BJ (cell line): ENCODE data around the gene SPRED2. TPM values are rescaled to one million over a fixed set of nuclear protein-coding genes. Genes with fewer than 3 reads are reported as not detected.

ENCODE experiments used
- CTCF ChIA-PET: fragments of 350-600 bp; formaldehyde crosslinking; extraction: SDS; loops from one replicate; lab custom pipeline; 2021; ENCODE audit warnings: antibody characterized with exemption, inconsistent platforms; lab: Yijun Ruan, JAX
- POLR2A ChIA-PET: fragments of 300-600 bp; sonication (Branson Sonifier 250); formaldehyde crosslinking; extraction: SDS; loops from one replicate; lab custom pipeline; 2021; ENCODE audit warnings: antibody characterized with exemption; lab: Charles Lee
- DNase-seq: peaks from one replicate; pipeline ENCODE4 v3.0.0-alpha.2; 2011; ENCODE audit warnings: low read depth
- H3K27me3 ChIP-seq: 2 replicates; pipeline ENCODE4 v1.6.0; 2011; ENCODE audit warnings: low read length; ENCODE audit not compliant: control insufficient read depth, insufficient read depth
- H3K36me3 ChIP-seq: 2 replicates; pipeline ENCODE4 v1.5.1; 2011; ENCODE audit warnings: low read length; ENCODE audit not compliant: control insufficient read depth, insufficient read depth
- H3K4me3 ChIP-seq: 2 replicates; pipeline ENCODE4 v1.5.1; 2011; ENCODE audit warnings: low read depth, mild to moderate bottlenecking, control low read depth, low read length
- polyA plus RNA-seq: library from polyadenylated mRNA; depleted of rRNA; stranded (reverse); fragments of >200 nt; gene quantifications from 2 replicates; pipeline ENCODE4 v1.2.3, GENCODE V29; 2011
- TF ChIP-seq, protein P1 (sequence below): IDR thresholded peaks from 2 replicates; pipeline ENCODE4 v1.5.1; 2011; ENCODE audit warnings: low read depth, mild to moderate bottlenecking, control low read depth, inconsistent platforms, low read length, moderate library complexity; ENCODE audit not compliant: insufficient read depth

SPRED2 gene
- polyA plus RNA-seq, 1 experiment = 13.1 TPM

- TF ChIP-seq, protein P1, sequence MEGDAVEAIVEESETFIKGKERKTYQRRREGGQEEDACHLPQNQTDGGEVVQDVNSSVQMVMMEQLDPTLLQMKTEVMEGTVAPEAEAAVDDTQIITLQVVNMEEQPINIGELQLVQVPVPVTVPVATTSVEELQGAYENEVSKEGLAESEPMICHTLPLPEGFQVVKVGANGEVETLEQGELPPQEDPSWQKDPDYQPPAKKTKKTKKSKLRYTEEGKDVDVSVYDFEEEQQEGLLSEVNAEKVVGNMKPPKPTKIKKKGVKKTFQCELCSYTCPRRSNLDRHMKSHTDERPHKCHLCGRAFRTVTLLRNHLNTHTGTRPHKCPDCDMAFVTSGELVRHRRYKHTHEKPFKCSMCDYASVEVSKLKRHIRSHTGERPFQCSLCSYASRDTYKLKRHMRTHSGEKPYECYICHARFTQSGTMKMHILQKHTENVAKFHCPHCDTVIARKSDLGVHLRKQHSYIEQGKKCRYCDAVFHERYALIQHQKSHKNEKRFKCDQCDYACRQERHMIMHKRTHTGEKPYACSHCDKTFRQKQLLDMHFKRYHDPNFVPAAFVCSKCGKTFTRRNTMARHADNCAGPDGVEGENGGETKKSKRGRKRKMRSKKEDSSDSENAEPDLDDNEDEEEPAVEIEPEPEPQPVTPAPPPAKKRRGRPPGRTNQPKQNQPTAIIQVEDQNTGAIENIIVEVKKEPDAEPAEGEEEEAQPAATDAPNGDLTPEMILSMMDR = no peak
- H3K4me3 ChIP-seq = no peak overlapping the region
- CTCF ChIA-PET = no interaction called here
- no peak for DNase-seq
- H3K36me3 ChIP-seq = no peaks in the 10 kb centered on the region
- POLR2A ChIA-PET = no interaction called here
- no peaks in the 10 kb centered on the region for H3K27me3 ChIP-seq
These were observed 86.8 kb downstream of the SPRED2 start for GRCh38 chr2:65345631-65346030.

- ChIA-PET CTCF (no interaction called here), POLR2A (no interaction called here)
- DNase-seq = no peak
- TF ChIP-seq, protein P1 = no peak
- H3K36me3 ChIP-seq = no peaks in the 10 kb centered on the region
- no peaks in the 10 kb centered on the region for H3K27me3 ChIP-seq
- no peak overlapping the region for H3K4me3 ChIP-seq
These were observed 87.7 kb downstream of the SPRED2 start for GRCh38 chr2:65344689-65345088.

GRCh38 chr2:65344182-65344581, 88.2 kb downstream of the SPRED2 start:
- no peaks in the 10 kb centered on the region for H3K27me3 ChIP-seq
- H3K36me3 ChIP-seq = no peaks in the 10 kb centered on the region
- DNase-seq = no peak
- ChIA-PET CTCF (interaction anchor here (1.2 kb wide), 1 partner anchor 9 kb away, joined by 3 read pairs; no protein-coding TSS in a partner anchor), POLR2A (no interaction called here)
- TF ChIP-seq, protein P1 = no peak
- no peak overlapping the region for H3K4me3 ChIP-seq

- TF ChIP-seq, protein P1 = no peak
- no peak overlapping the region for H3K4me3 ChIP-seq
- H3K36me3 ChIP-seq = no peaks in the 10 kb centered on the region
- DNase-seq = no peak
- POLR2A ChIA-PET = no interaction called here
- CTCF ChIA-PET = interaction anchor here (1.2 kb wide), 1 partner anchor 10 kb away, joined by 3 read pairs; no protein-coding TSS in a partner anchor
- no peaks in the 10 kb centered on the region for H3K27me3 ChIP-seq
These were observed 89.0 kb downstream of the SPRED2 start for GRCh38 chr2:65343386-65343785.

GRCh38 chr2:65340898-65341681, 91.3 kb downstream of the SPRED2 start:
- ChIA-PET CTCF (interaction anchor here (0.6 to 2.5 kb wide), 5 partner anchors 12 to 76 kb away, joined by 3 to 7 read pairs (median 3); no protein-coding TSS in a partner anchor), POLR2A (no interaction called here)
- no peaks in the 10 kb centered on the region for H3K27me3 ChIP-seq
- no peak for DNase-seq
- H3K36me3 ChIP-seq = no peaks in the 10 kb centered on the region
- TF ChIP-seq, protein P1 = no peak
- no peak overlapping the region for H3K4me3 ChIP-seq
